ENCODE measurements around the gene GCNT2.
"Not testable (repeated sequence)": the region's sequence is repeated elsewhere in the genome, so short reads cannot be mapped to it uniquely, and the experiment has no call there.

Gene GCNT2

DNA sequence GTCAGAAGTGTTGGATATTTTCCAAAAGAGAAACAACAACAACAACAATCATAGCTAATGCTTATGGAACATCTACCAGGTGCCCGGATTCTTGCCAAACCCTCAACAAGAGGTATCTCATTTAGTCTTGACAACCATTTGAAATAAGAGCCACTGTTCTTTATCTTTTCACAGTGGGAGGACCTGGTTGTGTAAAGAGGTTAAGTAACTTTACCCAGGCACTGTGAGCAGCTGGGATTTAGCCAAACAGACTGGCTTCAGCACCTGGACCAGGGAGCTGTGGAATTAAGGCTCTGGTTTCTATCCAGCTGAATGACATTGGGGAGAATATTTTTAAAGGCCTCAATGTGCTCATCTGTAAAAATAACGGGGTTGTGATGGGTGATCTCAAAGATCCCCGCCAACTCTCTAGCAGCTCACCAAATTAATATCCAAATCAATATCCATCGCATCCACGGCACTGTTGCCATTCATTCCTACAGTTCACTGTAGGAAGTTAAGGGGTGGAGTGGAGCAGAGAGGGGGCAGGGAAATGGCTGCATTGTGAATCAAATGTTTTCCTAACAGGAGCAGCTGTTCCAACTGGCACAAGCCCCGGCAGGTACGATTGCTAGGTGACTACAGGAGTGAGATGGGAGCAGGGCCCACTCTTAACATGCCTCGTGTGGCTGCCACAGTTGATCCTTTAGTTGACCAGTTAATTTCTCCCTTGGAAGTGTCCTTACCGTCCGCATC is 61.8 kb downstream of the GCNT2 start:
- DNase-seq, result peak; percentile 69 to 89

- no peak for DNase-seq
Observed at GRCh38 chr6:10583509-10583901, 62.4 kb downstream of the GCNT2 start.

- no peak for DNase-seq
Observed at GRCh38 chr6:10584607-10585006, 63.5 kb downstream of the GCNT2 start.

- DNase-seq, result no peak
Observed at GRCh38 chr6:10585209-10585845, 64.2 kb downstream of the GCNT2 start.

DNA sequence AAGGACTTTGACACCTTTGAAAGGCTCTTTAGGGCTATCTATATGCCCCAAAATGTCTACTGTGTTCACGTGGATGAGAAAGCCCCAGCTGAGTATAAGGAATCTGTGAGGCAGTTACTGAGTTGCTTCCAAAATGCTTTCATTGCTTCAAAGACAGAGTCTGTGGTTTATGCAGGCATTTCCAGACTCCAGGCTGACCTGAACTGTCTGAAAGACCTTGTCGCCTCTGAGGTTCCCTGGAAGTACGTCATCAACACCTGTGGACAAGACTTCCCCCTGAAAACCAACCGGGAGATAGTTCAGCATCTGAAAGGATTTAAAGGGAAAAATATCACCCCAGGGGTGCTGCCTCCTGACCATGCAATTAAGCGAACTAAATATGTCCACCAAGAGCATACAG is 65.2 kb downstream of the GCNT2 start:
- no peak for DNase-seq

DNA sequence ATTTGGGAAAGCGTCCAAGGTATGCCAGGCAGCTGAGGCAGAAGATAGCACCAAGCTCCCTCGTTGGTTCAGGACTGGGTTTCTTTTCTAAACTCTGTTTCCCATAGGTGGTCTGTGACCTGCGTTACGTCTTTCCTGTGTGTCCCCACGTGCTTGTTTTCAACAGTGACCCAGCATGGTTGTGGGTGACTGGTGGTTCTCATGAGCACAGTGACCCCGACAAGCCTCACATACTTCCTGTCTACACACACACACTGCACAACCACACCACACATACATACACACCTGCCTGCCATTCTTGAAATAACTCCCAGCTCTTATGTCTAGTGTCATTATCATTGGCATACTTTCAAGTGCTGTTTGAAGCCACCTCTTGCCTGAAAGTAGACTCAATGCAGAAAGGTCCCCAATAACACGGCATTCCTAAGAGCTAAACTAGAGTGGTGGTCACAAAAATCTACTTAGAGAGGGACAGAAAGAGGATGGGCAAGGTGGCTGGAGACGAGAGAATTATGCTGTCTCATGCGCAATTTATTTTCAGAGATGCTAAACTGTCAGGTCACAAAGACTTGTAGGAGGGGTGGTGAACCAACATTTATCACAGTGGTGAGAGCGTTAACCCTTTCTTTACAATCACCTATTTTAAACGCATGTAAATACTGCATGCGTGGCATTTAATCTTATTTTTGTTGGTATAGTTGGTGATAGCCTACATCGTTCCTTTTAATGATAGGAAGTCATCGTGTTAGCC is 66.7 kb downstream of the GCNT2 start:
- no peak for DNase-seq

- no peak for DNase-seq
Observed at GRCh38 chr6:10588562-10589428, 67.6 kb downstream of the GCNT2 start.

DNA sequence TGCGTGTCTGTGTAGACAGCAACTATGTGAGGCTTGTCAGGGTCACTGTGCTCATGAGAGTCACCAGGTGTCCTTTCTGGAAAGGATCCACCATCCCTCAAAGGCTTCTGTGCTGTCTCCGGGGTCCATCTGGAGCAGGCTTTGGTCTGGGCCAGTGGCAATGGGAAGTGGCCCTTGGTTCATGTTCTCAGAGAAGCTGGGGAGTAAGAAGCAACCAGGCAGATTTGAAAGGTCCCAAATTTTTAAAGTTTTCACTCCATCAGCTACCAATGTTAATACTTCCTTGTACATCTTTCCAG is 68.2 kb downstream of the GCNT2 start:
- DNase-seq, result no peak

- no peak for DNase-seq
Observed at GRCh38 chr6:10589983-10590382, 68.8 kb downstream of the GCNT2 start.

DNA sequence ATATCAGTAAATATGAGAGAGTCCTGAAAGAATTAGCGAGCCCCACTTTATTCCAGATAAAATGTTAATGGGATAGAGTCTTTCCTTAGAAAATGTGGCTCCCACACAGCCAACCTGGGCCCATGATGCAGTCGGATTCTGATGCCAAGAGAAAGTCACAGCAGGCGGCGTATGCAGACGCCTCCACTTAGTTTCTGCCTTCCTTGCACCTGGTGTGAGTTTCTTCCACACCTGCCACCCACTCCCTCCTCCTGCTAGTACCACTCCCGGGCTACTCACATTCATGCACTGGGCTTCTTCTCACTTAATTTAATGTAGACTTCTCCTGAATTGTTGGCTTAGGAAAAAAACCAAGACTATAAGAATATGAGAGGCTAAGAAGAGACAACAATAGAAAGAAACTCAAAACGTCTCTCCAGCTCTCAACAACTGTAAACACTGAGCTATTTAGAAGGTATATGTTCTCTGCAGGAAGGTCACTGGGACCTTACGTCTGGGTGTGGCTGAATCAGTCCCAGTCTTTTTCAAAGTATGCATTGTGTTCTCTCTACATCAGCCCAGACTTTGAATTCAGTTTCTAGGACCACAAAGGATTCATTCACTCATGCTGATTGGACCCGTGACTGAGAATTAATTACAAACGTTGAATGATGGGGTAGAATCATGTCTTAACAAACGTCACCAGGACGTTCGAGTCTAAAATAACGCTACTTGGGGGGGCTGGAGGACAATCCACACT is 70.4 kb downstream of the GCNT2 start:
- DNase-seq, result no peak

DNA sequence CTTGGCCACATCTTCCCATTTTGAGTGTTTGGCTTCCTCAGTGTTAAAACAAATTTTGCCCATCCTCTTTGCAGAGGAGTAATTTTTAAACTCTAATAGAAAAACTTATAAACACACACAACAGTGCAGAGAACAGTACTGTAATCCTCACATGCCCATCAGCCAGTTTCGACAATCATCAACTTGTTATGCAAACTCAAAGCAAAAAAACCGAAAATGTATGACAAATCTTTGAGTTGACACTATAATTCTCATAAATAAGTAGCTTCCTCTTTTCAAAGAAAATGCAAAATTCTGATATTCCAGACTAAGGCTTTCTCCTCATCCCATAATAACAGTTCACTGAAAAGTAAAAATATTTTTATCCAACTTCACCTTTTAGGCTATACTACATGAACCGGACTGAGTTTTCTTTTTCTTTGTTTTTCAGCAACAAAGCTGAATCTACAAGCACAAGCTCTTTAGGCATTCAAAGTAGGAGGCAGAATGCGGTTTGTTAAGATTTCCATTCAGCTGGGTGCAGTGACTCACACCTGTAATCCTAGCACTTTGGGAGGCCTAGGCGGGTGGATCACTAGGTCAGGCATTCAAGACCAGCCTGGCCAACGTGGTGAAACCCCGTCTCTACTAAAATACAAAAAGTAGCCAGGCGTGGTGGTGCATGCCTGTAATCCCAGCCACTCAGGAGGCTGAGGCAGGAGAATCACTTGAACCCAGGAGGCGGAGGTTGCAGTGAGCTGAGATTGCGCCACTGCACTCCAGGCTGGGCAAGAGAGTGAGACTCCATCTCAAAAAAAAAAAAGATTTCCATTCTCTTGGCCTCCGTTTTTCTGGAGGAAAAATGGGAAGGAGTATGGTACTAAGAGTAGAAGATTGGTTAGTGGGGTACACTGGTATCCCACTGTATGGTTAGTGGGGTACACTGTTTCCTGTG is 74.8 kb downstream of the GCNT2 start:
- no peak for DNase-seq

DNA sequence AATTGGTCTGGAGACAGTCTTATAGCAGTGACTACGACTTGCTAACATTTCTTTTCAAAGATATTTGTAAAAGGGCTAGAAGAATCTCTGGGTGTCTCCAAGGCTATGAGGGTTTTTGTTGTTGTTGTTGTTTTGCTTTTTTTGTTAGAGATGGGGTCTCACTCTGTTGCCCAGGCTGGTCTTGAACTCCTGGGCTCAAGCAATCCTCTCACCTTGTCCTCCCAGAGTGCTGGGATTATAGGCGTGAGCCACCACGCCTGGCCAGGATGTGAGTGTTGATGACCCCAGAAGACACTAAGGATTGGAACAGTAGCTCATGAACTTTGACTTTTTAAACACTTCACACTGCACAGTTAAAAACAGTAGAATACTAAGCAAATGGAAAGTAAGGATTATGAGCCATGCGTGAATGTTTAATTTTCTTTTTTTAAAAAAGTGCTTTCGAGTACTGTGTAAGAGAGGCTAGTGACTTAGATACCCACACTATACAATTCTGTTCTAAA is 76.4 kb downstream of the GCNT2 start:
- no peak for DNase-seq

GRCh38 chr6:10598084-10598960 is 77.2 kb downstream of the GCNT2 start:
- no peak for DNase-seq

- no peak for DNase-seq
Observed at GRCh38 chr6:10599046-10599445, 77.9 kb downstream of the GCNT2 start.

- not testable (repeated sequence) for DNase-seq
Observed at GRCh38 chr6:10600681-10601080, 79.5 kb downstream of the GCNT2 start.

DNA sequence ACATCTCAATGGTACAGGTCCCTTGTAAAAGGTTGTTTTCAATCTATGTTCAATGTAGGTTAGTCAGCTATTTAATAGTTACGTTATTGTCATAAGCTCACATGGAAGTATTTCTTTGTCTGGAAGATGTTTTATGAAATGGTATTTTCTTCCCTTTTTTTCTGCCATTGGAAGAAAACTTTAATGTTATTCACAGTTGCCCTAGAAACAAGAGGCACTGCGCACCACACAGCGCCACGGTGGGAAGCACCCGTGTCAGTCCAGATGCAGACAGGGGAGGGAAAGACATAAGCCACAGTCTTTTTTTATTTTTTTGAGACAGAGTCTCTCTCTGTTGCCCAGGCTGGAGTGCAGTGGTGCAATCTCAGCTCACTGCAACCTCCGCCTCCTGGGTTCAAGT is 82.1 kb downstream of the GCNT2 start:
- no peak for DNase-seq

DNA sequence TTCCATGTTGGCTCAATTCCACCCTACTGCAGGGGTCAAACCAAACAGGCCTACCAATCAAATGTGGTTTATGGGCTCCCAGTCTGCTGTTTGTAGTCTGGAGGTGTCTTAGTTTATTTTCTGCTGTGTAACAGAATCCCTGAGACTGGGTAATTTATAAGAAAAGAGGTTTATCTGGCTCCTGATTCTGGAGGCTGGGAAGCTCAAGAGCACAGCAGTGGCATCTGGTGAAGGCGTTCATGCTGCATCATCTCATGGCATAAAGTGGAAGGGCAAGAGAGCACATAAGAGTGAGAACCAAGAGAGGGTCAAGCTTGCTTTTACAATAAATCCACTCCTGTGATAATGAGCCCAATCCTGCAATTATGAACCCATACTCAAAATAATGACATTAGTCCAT is 87.9 kb downstream of the GCNT2 start:
- no peak for DNase-seq

- DNase-seq, result no peak
Observed at GRCh38 chr6:10610289-10610688, 89.1 kb downstream of the GCNT2 start.

DNA sequence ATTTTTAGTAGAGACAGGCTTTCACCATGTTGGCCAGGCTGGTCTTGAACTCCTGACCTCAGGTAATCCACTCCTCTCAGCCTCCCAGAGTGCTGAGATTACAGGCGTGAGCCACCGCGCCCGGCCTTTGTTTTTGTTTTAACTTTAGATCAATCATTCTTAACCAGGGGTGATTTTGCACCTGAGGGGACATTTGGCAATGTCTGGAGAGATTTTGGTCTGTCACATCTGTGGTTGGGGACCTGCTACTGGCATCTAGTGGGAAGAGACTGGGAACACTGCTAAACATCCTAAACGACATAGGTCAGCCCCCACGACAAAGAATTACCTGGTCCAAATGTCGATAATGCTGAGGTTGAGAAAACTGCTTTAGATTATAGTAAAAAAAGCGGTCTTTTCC is 91.0 kb downstream of the GCNT2 start:
- no peak for DNase-seq

GRCh38 chr6:10613077-10613476 is 91.9 kb downstream of the GCNT2 start:
- no peak for DNase-seq

Data from NCI-H1930 (cell line).